NCI-H1105 (cell line): Measurements from ENCODE around the gene HES7.

Source experiments
- DNase-seq: peaks from one replicate; lab custom pipeline; 2025; lab: John Stamatoyannopoulos, UW

HES7 gene

GRCh38 chr17:8072729-8073461, 51.0 kb downstream of the HES7 start:
- peak; percentile 12 for DNase-seq

- no peak for DNase-seq
These were observed 51.6 kb downstream of the HES7 start for GRCh38 chr17:8072341-8072728.

DNA sequence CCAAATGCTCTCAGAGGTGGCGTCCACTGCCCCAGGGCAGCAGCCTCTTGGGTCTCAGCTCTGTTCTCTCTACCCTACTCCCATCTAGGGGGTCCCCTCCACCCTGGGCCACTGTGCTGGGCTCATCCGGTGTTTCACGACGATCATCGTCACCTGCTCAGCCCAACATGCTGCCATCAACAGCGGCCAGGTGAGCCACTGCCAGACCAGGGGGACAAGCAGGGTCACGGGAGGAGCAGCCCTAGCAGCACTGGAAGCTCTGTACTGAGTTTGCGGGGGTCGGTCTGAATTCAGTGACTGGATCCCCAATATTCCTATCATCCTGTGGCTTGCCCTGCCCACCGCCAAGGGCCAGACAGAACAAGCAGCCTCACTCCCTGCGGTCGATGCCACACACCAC, 52.4 kb downstream of the HES7 start:
- DNase-seq: no peak
